Neuron (in vitro differentiated cells): ENCODE measurements around the gene DLEC1.
"Not testable (repeated sequence)": the region's sequence is repeated elsewhere in the genome, so short reads cannot be mapped to it uniquely, and the experiment has no call there.

Source experiments
- H2AFZ ChIP-seq: one replicate; pipeline ENCODE4 v1.6.1; 2013; ENCODE audit warnings: low read depth, mild to moderate bottlenecking, inconsistent platforms, low read length, moderate library complexity
- H3K27me3 ChIP-seq: one replicate; pipeline ENCODE4 v1.6.1; 2013; ENCODE audit warnings: low read length; ENCODE audit not compliant: insufficient read depth
- H3K36me3 ChIP-seq: one replicate; pipeline ENCODE4 v1.6.1; 2013; ENCODE audit warnings: low read length; ENCODE audit not compliant: insufficient read depth
- H3K4me1 ChIP-seq: one replicate; pipeline ENCODE4 v1.6.1; 2013; ENCODE audit warnings: low read length; ENCODE audit not compliant: insufficient read depth
- H3K4me3 ChIP-seq: 2 replicates; pipeline ENCODE4 v1.5.1; 2013; ENCODE audit warnings: mild to moderate bottlenecking, low read length, moderate library complexity
- H3K9me3 ChIP-seq: one replicate; pipeline ENCODE4 v1.6.1; 2013; ENCODE audit warnings: low read length

DLEC1 gene

GRCh38 chr3:38029400-38030125 lies 9.4 kb upstream of the DLEC1 start, which contains the start of gene PLCD1:
PLCD1 (minus strand) TSS chr3:38029642; CDS start chr3:38029539, 103 bp downstream.
- peak within 1 kb of the TSS; percentile 82 for H3K4me3 ChIP-seq
- H3K27me3 ChIP-seq: peaks cover 3% of the 10 kb centered on the region
- peak within 1 kb of the TSS; percentile 17 for H2AFZ ChIP-seq
- peaks cover 23% of the 10 kb centered on the region for H3K4me1 ChIP-seq
- H3K9me3 ChIP-seq: no peaks in the 10 kb centered on the region
- H3K36me3 ChIP-seq: peaks cover 7% of the 10 kb centered on the region

GRCh38 chr3:38030126-38031021 lies 8.6 kb upstream of the DLEC1 start:
- Histone ChIP-seq H2AFZ (peak overlapping the region; percentile 17), H3K36me3 (peaks cover 7% of the 10 kb centered on the region), H3K27me3 (peaks cover 3% of the 10 kb centered on the region), H3K9me3 (no peaks in the 10 kb centered on the region), H3K4me1 (peaks cover 23% of the 10 kb centered on the region), H3K4me3 (peak overlapping the region; percentile 82)

GRCh38 chr3:38031022-38031994 lies 7.7 kb upstream of the DLEC1 start:
- Histone ChIP-seq H3K27me3 (peaks cover 3% of the 10 kb centered on the region), H3K4me1 (peaks cover 23% of the 10 kb centered on the region), H3K4me3 (no peak overlapping the region), H3K9me3 (no peaks in the 10 kb centered on the region), H3K36me3 (peaks cover 7% of the 10 kb centered on the region), H2AFZ (no peak overlapping the region)

GRCh38 chr3:38032328-38032865 lies 6.6 kb upstream of the DLEC1 start:
- Histone ChIP-seq H3K27me3 (peaks cover 6% of the 10 kb centered on the region), H3K4me3 (no peak overlapping the region), H3K4me1 (peaks cover 19% of the 10 kb centered on the region), H3K36me3 (peaks cover 7% of the 10 kb centered on the region), H2AFZ (no peak overlapping the region), H3K9me3 (no peaks in the 10 kb centered on the region)

GRCh38 chr3:38033586-38033985 lies 5.4 kb upstream of the DLEC1 start:
- not testable (repeated sequence) for H3K4me1 ChIP-seq, H2AFZ ChIP-seq, H3K36me3 ChIP-seq, H3K27me3 ChIP-seq, H3K9me3 ChIP-seq, H3K4me3 ChIP-seq

- H3K36me3 ChIP-seq, H2AFZ ChIP-seq, H3K4me1 ChIP-seq, H3K9me3 ChIP-seq, H3K27me3 ChIP-seq, H3K4me3 ChIP-seq: not testable (repeated sequence)
Observed at GRCh38 chr3:38034335-38034734, 4.7 kb upstream of the DLEC1 start.

GRCh38 chr3:38036286-38036685 lies 2.7 kb upstream of the DLEC1 start:
- H2AFZ ChIP-seq: no peak overlapping the region
- H3K9me3 ChIP-seq: no peaks in the 10 kb centered on the region
- H3K27me3 ChIP-seq: peaks cover 17% of the 10 kb centered on the region
- H3K36me3 ChIP-seq: no peaks in the 10 kb centered on the region
- no peaks in the 10 kb centered on the region for H3K4me1 ChIP-seq
- no peak overlapping the region for H3K4me3 ChIP-seq

GRCh38 chr3:38036906-38037305 lies 2.1 kb upstream of the DLEC1 start:
- no peaks in the 10 kb centered on the region for H3K9me3 ChIP-seq
- H3K4me3 ChIP-seq: no peak overlapping the region
- H3K36me3 ChIP-seq: no peaks in the 10 kb centered on the region
- no peaks in the 10 kb centered on the region for H3K4me1 ChIP-seq
- H2AFZ ChIP-seq: no peak overlapping the region
- peaks cover 16% of the 10 kb centered on the region for H3K27me3 ChIP-seq

GRCh38 chr3:38038447-38038911 lies 529 bp upstream of the DLEC1 start:
- no peaks in the 10 kb centered on the region for H3K4me1 ChIP-seq
- H3K9me3 ChIP-seq: no peaks in the 10 kb centered on the region
- peak overlapping the region; percentile 32 for H3K4me3 ChIP-seq
- peak overlapping the region; percentile 27 for H2AFZ ChIP-seq
- peaks cover 14% of the 10 kb centered on the region for H3K27me3 ChIP-seq
- H3K36me3 ChIP-seq: no peaks in the 10 kb centered on the region

GRCh38 chr3:38039899-38040261 lies 872 bp downstream of the DLEC1 start:
- Histone ChIP-seq H2AFZ (peak overlapping the region; percentile 27), H3K27me3 (peaks cover 14% of the 10 kb centered on the region), H3K36me3 (no peaks in the 10 kb centered on the region), H3K4me1 (no peaks in the 10 kb centered on the region), H3K9me3 (no peaks in the 10 kb centered on the region), H3K4me3 (no peak overlapping the region)

GRCh38 chr3:38040401-38040800 lies 1.4 kb downstream of the DLEC1 start:
- no peaks in the 10 kb centered on the region for H3K4me1 ChIP-seq
- no peaks in the 10 kb centered on the region for H3K9me3 ChIP-seq
- no peak overlapping the region for H2AFZ ChIP-seq
- no peaks in the 10 kb centered on the region for H3K36me3 ChIP-seq
- peaks cover 14% of the 10 kb centered on the region for H3K27me3 ChIP-seq
- H3K4me3 ChIP-seq: no peak overlapping the region

GRCh38 chr3:38043486-38043885 lies 4.5 kb downstream of the DLEC1 start:
- Histone ChIP-seq H2AFZ (no peak overlapping the region), H3K27me3 (peaks cover 11% of the 10 kb centered on the region), H3K4me1 (no peaks in the 10 kb centered on the region), H3K36me3 (no peaks in the 10 kb centered on the region), H3K4me3 (no peak overlapping the region), H3K9me3 (no peaks in the 10 kb centered on the region)
